ENCODE data around the gene IFIT1. TPM values are rescaled to one million over a fixed set of nuclear protein-coding genes. Genes with fewer than 3 reads are reported as not detected.
A peak's percentile ranks its signal among the peaks of the same experiment; 100 is the strongest.
"Not testable (repeated sequence)": the region's sequence is repeated elsewhere in the genome, so short reads cannot be mapped to it uniquely, and the experiment has no call there.

The IFIT1 gene
- total RNA-seq, 4 donors from 2014 or later: 0.61 to 12.3 (median 2.6) TPM

DNA sequence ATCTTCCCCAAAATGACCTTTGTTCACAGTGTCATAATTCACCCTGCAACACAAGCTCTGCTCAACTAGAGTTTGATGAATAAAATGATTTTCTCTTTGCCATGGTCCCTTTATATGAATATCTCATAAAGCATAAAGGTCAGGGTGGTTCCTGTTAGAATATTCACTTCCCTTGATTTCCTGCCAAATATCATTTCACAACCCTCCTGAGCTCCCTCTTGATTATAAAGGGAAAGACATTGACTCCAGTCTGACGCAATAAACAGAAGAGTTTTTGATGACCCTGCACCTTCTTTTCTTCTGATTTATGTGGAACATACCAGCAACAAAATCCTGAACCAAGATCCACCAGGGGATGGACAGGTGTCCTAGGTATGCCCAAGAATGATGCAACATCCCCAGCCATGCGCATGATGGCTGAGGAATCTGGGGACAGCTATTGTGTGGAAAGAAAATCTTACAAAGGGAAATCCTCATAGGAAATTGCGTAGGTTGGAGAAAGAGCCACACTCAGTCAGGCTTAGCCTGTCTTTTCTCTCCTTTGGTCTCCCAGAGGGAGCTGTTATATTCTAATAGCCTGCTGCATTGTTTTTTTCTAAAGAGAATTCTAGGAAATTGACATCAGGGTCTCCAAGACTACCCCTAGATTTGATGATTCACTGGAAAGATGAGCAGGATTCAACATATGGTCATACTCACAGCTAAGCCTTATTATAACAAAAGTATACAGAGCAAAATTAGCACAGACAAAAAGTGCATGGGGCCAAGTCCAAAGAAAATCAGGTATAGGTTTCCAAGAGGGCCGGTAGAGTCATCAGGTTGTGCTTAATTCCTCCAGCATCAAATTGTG is 45.8 kb upstream of the IFIT1 start:
- Histone ChIP-seq H3K27me3 (no peaks in the 10 kb centered on the region), H3K4me1 (peaks cover 7 to 47% (median 34%) of the 10 kb centered on the region in 3 donors), H3K36me3 (no peaks in the 10 kb centered on the region), H3K27ac (peak overlapping the region in 3 of 4 donors; percentile 51 to 73 (median 54)), H3K9me3 (no peaks in the 10 kb centered on the region), H3K4me3 (no peak overlapping the region)
- intact Hi-C loops (cut with DNase I): no loop called here
- TF ChIP-seq POLR2A (IDR thresholded peaks at IDR 0.05) (no peak), CTCF (IDR thresholded peaks at IDR 0.05) (no peak)
- no peak for DNase-seq
- 53 to 57% methylated on average over 4 of the region's 4 CpGs for WGBS, 2 donors

DNA sequence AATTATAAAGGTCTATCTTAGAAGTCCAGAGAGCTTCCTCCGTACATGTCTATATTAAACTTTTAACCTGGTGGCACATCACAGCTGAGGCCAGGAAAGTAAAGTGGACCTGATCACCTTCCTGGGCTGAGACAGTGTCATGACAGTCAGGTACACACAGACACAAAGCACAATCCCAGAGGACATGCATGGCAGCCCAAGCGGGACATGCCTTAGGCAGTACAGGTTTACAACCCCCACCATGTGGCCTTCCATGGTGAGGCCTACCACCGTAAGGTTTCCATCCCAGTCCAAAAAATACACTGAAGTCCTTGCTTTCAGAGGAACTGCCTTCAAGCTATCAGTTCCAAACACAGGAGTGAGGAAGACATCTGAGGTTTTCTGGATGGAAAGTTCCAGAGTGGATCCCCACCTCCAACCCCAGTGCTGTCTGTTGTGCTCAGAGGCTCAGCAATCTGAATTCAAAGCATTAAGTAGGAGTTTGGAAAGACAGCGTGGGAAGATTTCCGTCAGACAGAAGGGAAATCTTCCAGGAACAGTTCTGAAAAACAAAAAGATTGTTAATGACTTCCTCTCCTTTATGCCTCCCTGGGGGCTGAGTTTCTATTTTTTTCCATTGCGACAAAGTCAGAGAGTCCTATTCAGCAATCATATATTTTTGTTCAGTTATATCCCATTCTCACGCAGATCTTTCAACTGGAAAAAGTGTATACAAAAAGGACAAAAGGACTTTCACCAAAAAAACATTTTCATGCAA is 44.5 kb upstream of the IFIT1 start:
- Histone ChIP-seq H3K27me3 (no peaks in the 10 kb centered on the region), H3K27ac (peak overlapping the region in 3 of 4 donors; percentile 51 to 73 (median 54)), H3K9me3 (no peaks in the 10 kb centered on the region), H3K36me3 (no peaks in the 10 kb centered on the region), H3K4me3 (no peak overlapping the region), H3K4me1 (peaks cover 12 to 55% (median 39%) of the 10 kb centered on the region in 3 donors)
- intact Hi-C loops (cut with DNase I): no loop called here
- no peak for TF ChIP-seq POLR2A (IDR thresholded peaks at IDR 0.05)
- no peak for TF ChIP-seq CTCF (IDR thresholded peaks at IDR 0.05)
- WGBS, 2 donors: 79 to 80% methylated on average over 7 of the region's 7 CpGs
- DNase-seq: no peak

GRCh38 chr10:89348481-89348880 is 43.9 kb upstream of the IFIT1 start:
- Histone ChIP-seq H3K9me3 (no peaks in the 10 kb centered on the region), H3K36me3 (no peaks in the 10 kb centered on the region), H3K4me3 (no peak overlapping the region), H3K4me1 (peaks cover 12 to 50% (median 39%) of the 10 kb centered on the region in 3 donors), H3K27me3 (no peaks in the 10 kb centered on the region), H3K27ac (peak overlapping the region in 2 of 4 donors; percentile 19 to 54)
- intact Hi-C loops (cut with DNase I): no loop called here
- 71 to 75% methylated on average over 5 of the region's 5 CpGs for WGBS, 2 donors
- TF ChIP-seq POLR2A (IDR thresholded peaks at IDR 0.05) (no peak), CTCF (IDR thresholded peaks at IDR 0.05) (no peak)
- DNase-seq: no peak

- no peak for DNase-seq
- H3K36me3 ChIP-seq: no peaks in the 10 kb centered on the region
- H3K4me3 ChIP-seq: no peak overlapping the region
- no peaks in the 10 kb centered on the region for H3K9me3 ChIP-seq
- TF ChIP-seq CTCF (IDR thresholded peaks at IDR 0.05): no peak
- no peak for TF ChIP-seq POLR2A (IDR thresholded peaks at IDR 0.05)
- no peaks in the 10 kb centered on the region for H3K27me3 ChIP-seq
- peaks cover 12 to 50% (median 39%) of the 10 kb centered on the region in 3 donors for H3K4me1 ChIP-seq
- 74 to 87% methylated on average over 2 of the region's 2 CpGs for WGBS, 2 donors
- intact Hi-C loops (cut with DNase I): no loop called here
- no peak overlapping the region for H3K27ac ChIP-seq
Measured at GRCh38 chr10:89348975-89349374, 43.4 kb upstream of the IFIT1 start.

DNA sequence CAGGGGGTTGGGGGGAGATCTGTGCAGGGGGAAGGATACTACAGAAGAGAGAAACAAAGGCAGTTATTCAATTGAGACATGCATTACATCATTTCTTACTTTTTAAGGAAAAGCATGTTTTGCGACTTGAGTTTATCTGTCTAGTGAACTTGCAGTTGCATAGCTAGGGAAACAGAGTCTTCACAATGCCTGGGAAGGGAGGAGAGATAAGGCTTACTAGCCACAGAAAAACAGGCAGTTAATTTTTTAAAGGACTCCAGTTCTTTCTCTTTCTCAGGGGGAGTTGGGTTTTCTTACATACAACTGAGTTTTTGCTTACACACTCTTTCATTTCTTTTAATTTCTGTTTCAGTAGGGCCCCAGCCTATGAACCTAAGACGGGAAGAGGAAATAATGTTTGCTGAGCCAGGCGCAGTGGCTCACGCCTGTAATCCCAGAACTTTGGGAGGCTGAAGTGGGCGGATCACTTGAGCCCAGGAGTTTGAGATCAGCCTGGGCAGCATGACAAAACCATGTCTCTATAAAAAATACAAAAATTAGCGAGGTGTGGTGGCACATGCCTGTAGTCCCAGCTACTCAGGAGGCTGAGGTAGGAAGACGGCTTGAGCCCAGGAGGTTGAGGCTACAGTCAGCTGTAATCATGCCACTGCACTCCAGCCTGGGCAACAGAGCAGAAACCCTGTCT is 41.6 kb upstream of the IFIT1 start:
- peak overlapping the region; percentile 20 to 83 (median 82) for H3K27ac ChIP-seq
- DNase-seq; H3K36me3 ChIP-seq; H3K27me3 ChIP-seq; intact Hi-C loops (cut with DNase I); H3K9me3 ChIP-seq: not testable (repeated sequence)
- H3K4me3 ChIP-seq: peak overlapping the region in 1 of 4 donors; percentile 2
- peaks cover 12 to 50% (median 39%) of the 10 kb centered on the region in 3 donors for H3K4me1 ChIP-seq
- WGBS, 2 donors: 17 to 18% methylated on average over 7 of the region's 7 CpGs

Measured in esophagus squamous epithelium (tissue), 5 donors.